ENCODE results near the gene UBXN1. TPM values are rescaled to one million over a fixed set of nuclear protein-coding genes. Genes with fewer than 3 reads are reported as not detected.
"Not testable (repeated sequence)": the region's sequence is repeated elsewhere in the genome, so short reads cannot be mapped to it uniquely, and the experiment has no call there.

The UBXN1 gene
- total and polyA plus RNA-seq, 5 experiments from 2014 or later = 188 to 219 (median 218) TPM

DNA sequence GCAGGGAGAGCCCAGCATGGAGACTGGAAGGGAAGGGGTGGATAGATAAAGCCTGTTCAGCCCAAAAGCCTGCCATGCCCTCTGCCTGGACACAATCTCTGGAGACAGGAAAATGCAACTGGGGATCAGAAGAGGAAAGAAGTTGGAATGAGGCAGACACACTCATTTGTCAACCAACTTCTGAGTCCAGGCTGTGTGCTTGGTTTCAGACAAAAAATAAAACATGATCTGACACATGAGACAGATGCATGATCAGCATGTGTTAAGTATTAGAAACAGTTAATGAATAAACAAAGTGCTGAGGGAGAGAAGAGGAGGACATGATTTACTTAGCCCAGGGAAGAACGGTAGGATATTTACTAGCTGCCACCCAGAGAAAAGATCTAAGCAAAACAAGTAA is 9.6 kb upstream of the UBXN1 start:
- Mint-ChIP-seq H3K27ac (peak overlapping the region in 2 of 10 donors; percentile 12 to 24), H3K4me1 (no peaks in the 10 kb centered on the region), H3K36me3 (peaks cover 0 to 29% (median 3%) of the 10 kb centered on the region in 3 donors), H3K4me3 (no peak overlapping the region), H3K27me3 (peaks cover 0 to 18% (median 4%) of the 10 kb centered on the region in 5 donors), H3K9me3 (no peaks in the 10 kb centered on the region)
- POLR2A ChIA-PET = interaction anchor here (0.5 to 1.4 kb wide), 8 partner anchors 9 to 305 kb away, joined by 3 to 5 read pairs (median 3); partner anchors contain the start of genes EEF1G, INTS5, LBHD1 and UQCC3
- DNase-seq (no peak), ATAC-seq (no peak)

GRCh38 chr11:62687508-62688396 is 8.9 kb upstream of the UBXN1 start:
- no peak overlapping the region for H3K27ac Mint-ChIP-seq
- H3K4me1 Mint-ChIP-seq = no peaks in the 10 kb centered on the region
- H3K9me3 Mint-ChIP-seq = no peaks in the 10 kb centered on the region
- H3K27me3 Mint-ChIP-seq = peaks cover 0 to 18% (median 4%) of the 10 kb centered on the region in 5 donors
- H3K4me3 Mint-ChIP-seq = no peak overlapping the region
- DNase-seq (no peak), ATAC-seq (peak in 1 of 2 donors; percentile 44)
- peaks cover 0 to 26% (median under 1%) of the 10 kb centered on the region in 3 donors for H3K36me3 Mint-ChIP-seq
- POLR2A ChIA-PET = interaction anchor here (0.5 to 1.3 kb wide), 5 partner anchors 10 to 167 kb away, joined by 3 to 5 read pairs (median 3); partner anchors contain the start of genes LBHD1 and UQCC3

- no peak for ATAC-seq
- POLR2A ChIA-PET = interaction anchor here (3.6 kb wide), 1 partner anchor 16 kb away, joined by 45 read pairs; the partner anchor contains the start of genes C11orf98 and CSKMT
- no peak for DNase-seq
- H3K27ac Mint-ChIP-seq = no peak overlapping the region
- peaks cover 10 to 24% (median 22%) of the 10 kb centered on the region in 4 donors for H3K4me1 Mint-ChIP-seq
- no peak overlapping the region for H3K4me3 Mint-ChIP-seq
- H3K9me3 Mint-ChIP-seq = no peaks in the 10 kb centered on the region
- peaks cover 0 to 11% (median 0%) of the 10 kb centered on the region in 3 donors for H3K36me3 Mint-ChIP-seq
- peaks cover 0 to 8% (median 2%) of the 10 kb centered on the region in 5 donors for H3K27me3 Mint-ChIP-seq
Measured at GRCh38 chr11:62682518-62682917, 3.6 kb upstream of the UBXN1 start.

- Mint-ChIP-seq H3K4me3 (peak overlapping the region; percentile 36 to 80 (median 63)), H3K9me3 (no peaks in the 10 kb centered on the region), H3K27ac (peak overlapping the region; percentile 68 to 95 (median 84)), H3K27me3 (no peaks in the 10 kb centered on the region), H3K4me1 (peaks cover 17 to 37% (median 34%) of the 10 kb centered on the region in 4 donors), H3K36me3 (peaks cover 0 to 27% (median 4%) of the 10 kb centered on the region in 3 donors)
- ATAC-seq = peak; percentile 70 to 77
- peak in 8 of 10 donors; percentile 13 to 62 (median 34) for DNase-seq
- POLR2A ChIA-PET = interaction anchor here (0.5 to 3.6 kb wide), 20 partner anchors 10 to 200 kb away, joined by 3 to 45 read pairs (median 5); partner anchors contain the start of genes B3GAT3, C11orf98, CSKMT and HNRNPUL2
Measured at GRCh38 chr11:62680825-62681240, 2.0 kb upstream of the UBXN1 start.

GRCh38 chr11:62678433-62678769 is 472 bp downstream of the UBXN1 start:
- no peak for ATAC-seq
- Mint-ChIP-seq H3K36me3 (peaks cover 0 to 39% (median 4%) of the 10 kb centered on the region in 3 donors), H3K4me3 (peak overlapping the region; percentile 86 to 94 (median 90)), H3K9me3 (no peaks in the 10 kb centered on the region), H3K4me1 (peaks cover 19 to 48% (median 40%) of the 10 kb centered on the region in 4 donors), H3K27me3 (no peaks in the 10 kb centered on the region), H3K27ac (peak overlapping the region; percentile 94 to 98 (median 95))
- DNase-seq = no peak
- POLR2A ChIA-PET = interaction anchor here (0.6 to 3.3 kb wide), 13 partner anchors 11 to 163 kb away, joined by 3 to 27 read pairs (median 5); partner anchors contain the start of genes C11orf98, CSKMT, GANAB and HNRNPUL2

DNA sequence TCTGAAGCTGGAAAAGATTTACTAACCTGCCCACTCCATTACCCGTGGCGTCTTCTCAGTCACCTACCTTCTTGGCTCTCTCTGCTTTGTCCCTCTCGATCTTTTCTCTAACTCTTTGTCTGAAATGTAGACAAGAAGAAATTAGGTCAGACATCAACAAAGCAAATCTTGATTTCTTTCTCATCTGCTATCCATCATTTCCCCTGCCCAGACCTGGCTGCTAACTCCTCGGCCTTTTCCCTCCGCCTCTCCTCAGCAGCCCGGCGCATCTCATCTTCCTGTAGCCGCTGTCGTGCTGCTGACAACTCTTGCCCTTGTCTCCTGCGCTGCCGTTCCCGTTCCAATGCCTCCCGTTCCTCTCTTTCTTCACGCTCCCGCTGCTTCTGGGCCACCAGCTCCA is 1.2 kb downstream of the UBXN1 start:
- H3K36me3 Mint-ChIP-seq = peaks cover 0 to 39% (median 4%) of the 10 kb centered on the region in 3 donors
- H3K27ac Mint-ChIP-seq = peak overlapping the region; percentile 94 to 98 (median 95)
- no peaks in the 10 kb centered on the region for H3K27me3 Mint-ChIP-seq
- no peak for DNase-seq
- no peak for ATAC-seq
- peaks cover 19 to 54% (median 45%) of the 10 kb centered on the region in 4 donors for H3K4me1 Mint-ChIP-seq
- peak overlapping the region; percentile 86 to 94 (median 90) for H3K4me3 Mint-ChIP-seq
- POLR2A ChIA-PET = interaction anchor here (0.8 to 5.8 kb wide), 6 partner anchors 11 to 164 kb away, joined by 3 to 59 read pairs (median 4); partner anchors contain the start of genes C11orf98, CSKMT, HNRNPUL2 and INTS5
- no peaks in the 10 kb centered on the region for H3K9me3 Mint-ChIP-seq

DNA sequence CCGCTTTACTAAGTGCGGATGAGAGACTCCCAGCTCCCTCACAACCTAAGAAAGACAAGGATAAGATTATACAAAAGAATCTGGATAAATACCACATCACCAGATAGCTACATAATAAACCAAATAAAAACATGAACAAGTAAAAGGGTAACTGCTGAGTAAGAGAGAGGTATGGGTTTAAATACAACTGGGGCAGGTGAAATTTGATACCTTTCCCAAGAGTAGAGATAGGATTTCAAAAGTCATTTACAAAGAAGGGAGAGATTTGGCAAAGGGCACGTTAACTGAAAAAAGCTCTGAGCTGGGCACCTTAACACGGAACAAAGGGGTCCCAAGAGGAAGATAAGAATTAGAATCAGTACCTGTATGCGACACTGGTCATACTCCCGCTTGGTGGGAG is 1.7 kb downstream of the UBXN1 start:
- Mint-ChIP-seq H3K27ac (peak overlapping the region; percentile 67 to 98 (median 88)), H3K4me1 (peaks cover 19 to 59% (median 51%) of the 10 kb centered on the region in 4 donors), H3K27me3 (no peaks in the 10 kb centered on the region), H3K36me3 (peaks cover 0 to 39% (median 4%) of the 10 kb centered on the region in 3 donors), H3K4me3 (peak overlapping the region; percentile 23 to 94 (median 88)), H3K9me3 (no peaks in the 10 kb centered on the region)
- ATAC-seq (no peak), DNase-seq (no peak)
- POLR2A ChIA-PET = interaction anchor here (0.8 to 5.8 kb wide), 9 partner anchors 11 to 164 kb away, joined by 3 to 59 read pairs (median 4); partner anchors contain the start of genes BSCL2, C11orf98, CSKMT and GNG3

DNA sequence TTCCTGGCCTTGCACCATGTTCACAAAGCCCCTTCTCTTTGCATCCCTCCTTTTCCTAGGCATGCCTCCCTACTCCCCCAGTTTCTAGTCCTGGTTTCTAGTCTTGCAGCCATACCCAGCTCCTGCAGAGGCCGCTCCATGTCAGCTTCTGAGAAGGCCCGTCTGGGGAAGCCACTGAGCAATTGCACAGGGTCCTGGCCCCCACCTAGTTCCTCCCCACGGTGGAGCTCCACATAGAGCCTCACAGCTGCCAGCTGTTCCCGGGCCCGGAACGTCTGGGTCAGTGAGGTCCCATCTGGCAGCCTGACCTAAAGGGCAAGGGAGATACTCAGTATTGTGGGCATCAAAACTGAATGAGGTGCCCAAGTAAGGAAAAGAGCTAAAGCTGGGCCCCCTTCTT is 2.2 kb downstream of the UBXN1 start:
- H3K36me3 Mint-ChIP-seq = peaks cover 0 to 39% (median 4%) of the 10 kb centered on the region in 3 donors
- H3K4me1 Mint-ChIP-seq = peaks cover 21 to 62% (median 54%) of the 10 kb centered on the region in 4 donors
- no peaks in the 10 kb centered on the region for H3K9me3 Mint-ChIP-seq

DNA sequence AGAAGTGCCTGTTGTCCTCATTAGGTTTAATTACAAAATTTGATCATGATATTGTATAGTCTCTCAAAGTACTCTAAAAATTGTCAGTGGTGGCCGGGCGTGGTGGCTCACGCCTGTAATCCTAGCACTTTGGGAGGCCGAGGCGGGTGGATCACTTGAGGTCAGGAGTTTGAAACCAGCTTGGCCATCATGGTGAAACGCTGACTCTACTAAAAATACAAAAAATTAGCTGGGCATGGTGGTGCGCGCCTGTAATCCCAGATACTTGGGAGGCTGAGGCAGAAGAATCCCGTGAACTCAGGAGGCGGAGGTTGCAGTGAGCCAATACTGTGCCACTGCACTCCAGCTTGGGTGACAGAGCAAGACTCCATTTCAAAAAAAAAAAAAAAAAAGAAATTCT is 3.5 kb downstream of the UBXN1 start:
- peaks cover 0 to 39% (median 4%) of the 10 kb centered on the region in 3 donors for H3K36me3 Mint-ChIP-seq
- H3K4me3 Mint-ChIP-seq = not testable (repeated sequence)
- POLR2A ChIA-PET = interaction anchor here (0.6 to 14.7 kb wide), 4 partner anchors 9 to 175 kb away, joined by 3 to 541 read pairs (median 155); partner anchors contain the start of genes C11orf98, CSKMT, GANAB and INTS5

More for the DNA sequence above, 2.2 kb downstream of the UBXN1 start:
- Mint-ChIP-seq H3K27me3 (no peaks in the 10 kb centered on the region), H3K4me3 (peak overlapping the region in 7 of 10 donors; percentile 60 to 94 (median 91)), H3K27ac (peak overlapping the region in 9 of 10 donors; percentile 67 to 98 (median 88))
- DNase-seq (no peak), ATAC-seq (no peak)
- POLR2A ChIA-PET = interaction anchor here (0.6 to 5.8 kb wide), 10 partner anchors 10 to 163 kb away, joined by 3 to 59 read pairs (median 4); partner anchors contain the start of genes BSCL2, C11orf98, CSKMT and GNG3

GRCh38 chr11:62673196-62673525 is 5.7 kb downstream of the UBXN1 start:
- POLR2A ChIA-PET = interaction anchor here (1.3 to 14.7 kb wide), 9 partner anchors 7 to 208 kb away, joined by 3 to 541 read pairs (median 38); partner anchors contain the start of genes BSCL2, C11orf98, CSKMT and EEF1G

More for the DNA sequence above, 3.5 kb downstream of the UBXN1 start:
- H3K27me3 Mint-ChIP-seq, DNase-seq, H3K9me3 Mint-ChIP-seq, H3K27ac Mint-ChIP-seq, ATAC-seq: not testable (repeated sequence)
- H3K4me1 Mint-ChIP-seq = peaks cover 26 to 70% (median 59%) of the 10 kb centered on the region in 4 donors

DNA sequence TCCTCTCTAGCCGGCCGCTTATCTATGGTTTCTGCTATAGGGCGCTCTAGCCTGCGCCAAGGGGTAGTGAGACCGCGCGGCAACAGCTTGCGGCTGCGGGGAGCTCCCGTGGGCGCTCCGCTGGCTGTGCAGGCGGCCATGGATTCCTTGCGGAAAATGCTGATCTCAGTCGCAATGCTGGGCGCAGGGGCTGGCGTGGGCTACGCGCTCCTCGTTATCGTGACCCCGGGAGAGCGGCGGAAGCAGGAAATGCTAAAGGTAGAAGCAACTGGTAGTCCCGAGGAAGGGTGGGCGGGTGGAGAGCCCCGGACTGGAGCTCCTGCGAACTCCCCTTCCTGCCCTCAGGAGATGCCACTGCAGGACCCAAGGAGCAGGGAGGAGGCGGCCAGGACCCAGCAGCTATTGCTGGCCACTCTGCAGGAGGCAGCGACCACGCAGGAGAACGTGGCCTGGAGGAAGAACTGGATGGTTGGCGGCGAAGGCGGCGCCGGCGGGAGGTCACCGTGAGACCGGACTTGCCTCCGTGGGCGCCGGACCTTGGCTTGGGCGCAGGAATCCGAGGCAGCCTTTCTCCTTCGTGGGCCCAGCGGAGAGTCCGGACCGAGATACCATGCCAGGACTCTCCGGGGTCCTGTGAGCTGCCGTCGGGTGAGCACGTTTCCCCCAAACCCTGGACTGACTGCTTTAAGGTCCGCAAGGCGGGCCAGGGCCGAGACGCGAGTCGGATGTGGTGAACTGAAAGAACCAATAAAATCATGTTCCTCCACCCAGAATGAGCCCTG is 7.1 kb downstream of the UBXN1 start, which contains the start of the genes LBHD1 and UQCC3:
LBHD1 (minus strand) TSS at position 660 of the 782 bp plus-strand sequence. CDS start 2,236 bp downstream, outside the sequence.
UQCC3 (plus strand) TSS at position 66 of the 782 bp plus-strand sequence; CDS start at position 139, 73 bp downstream.
- Mint-ChIP-seq H3K9me3 (no peaks in the 10 kb centered on the region), H3K4me1 (peaks cover 22 to 67% (median 50%) of the 10 kb centered on the region in 4 donors), H3K36me3 (peaks cover 0 to 27% (median 0%) of the 10 kb centered on the region in 3 donors), H3K4me3 (peak within 1 kb of the TSS; percentile 96 to 100 (median 98)), H3K27ac (peak within 1 kb of the TSS; percentile 92 to 99 (median 96)), H3K27me3 (no peaks in the 10 kb centered on the region)
- ATAC-seq (peak; percentile 75 to 76), DNase-seq (peak; percentile 52 to 85 (median 68))
- POLR2A ChIA-PET = interaction anchor here (0.6 to 14.7 kb wide), 35 partner anchors 9 to 247 kb away, joined by 3 to 541 read pairs (median 6); partner anchors contain the start of genes B3GAT3, BSCL2, EEF1G and EML3

More at GRCh38 chr11:62673196-62673525, 5.7 kb downstream of the UBXN1 start:
- DNase-seq = no peak
- H3K4me3 Mint-ChIP-seq = peak overlapping the region; percentile 96 to 100 (median 98)
- peak overlapping the region in 9 of 10 donors; percentile 4 to 99 (median 84) for H3K27ac Mint-ChIP-seq
- H3K9me3 Mint-ChIP-seq = no peaks in the 10 kb centered on the region
- no peak for ATAC-seq
- no peaks in the 10 kb centered on the region for H3K27me3 Mint-ChIP-seq
- H3K4me1 Mint-ChIP-seq = peaks cover 27 to 73% (median 56%) of the 10 kb centered on the region in 4 donors
- peaks cover 0 to 34% (median 4%) of the 10 kb centered on the region in 3 donors for H3K36me3 Mint-ChIP-seq
